IPS-NIHi7 (cell line): ENCODE results near the gene FLOT1.
"Not testable (repeated sequence)": the region's sequence is repeated elsewhere in the genome, so short reads cannot be mapped to it uniquely, and the experiment has no call there.

ENCODE experiments used
- DNase-seq: peaks from one replicate; pipeline ENCODE4 v3.0.0; 2012; ENCODE audit warnings: mixed read lengths; ENCODE audit errors: extremely low spot score

The FLOT1 gene

GRCh38 chr6:30767158-30767943 is 24.9 kb upstream of the FLOT1 start:
- no peak for DNase-seq

GRCh38 chr6:30766461-30767157 is 24.1 kb upstream of the FLOT1 start:
- no peak for DNase-seq

- DNase-seq = not testable (repeated sequence)
Observed at GRCh38 chr6:30765495-30765894, 23.0 kb upstream of the FLOT1 start.

GRCh38 chr6:30764490-30765043 is 22.1 kb upstream of the FLOT1 start:
- not testable (repeated sequence) for DNase-seq

- no peak for DNase-seq
Observed at GRCh38 chr6:30763618-30764489, 21.4 kb upstream of the FLOT1 start.

- no peak for DNase-seq
Observed at GRCh38 chr6:30763155-30763617, 20.7 kb upstream of the FLOT1 start.

- no peak for DNase-seq
Observed at GRCh38 chr6:30761791-30762429, 19.4 kb upstream of the FLOT1 start.

GRCh38 chr6:30760549-30760948 is 18.1 kb upstream of the FLOT1 start:
- no peak for DNase-seq

GRCh38 chr6:30759575-30760239 is 17.2 kb upstream of the FLOT1 start:
- no peak for DNase-seq

GRCh38 chr6:30757261-30757904 is 14.9 kb upstream of the FLOT1 start:
- no peak for DNase-seq

GRCh38 chr6:30756405-30757003 is 14.0 kb upstream of the FLOT1 start:
- not testable (repeated sequence) for DNase-seq

- DNase-seq = no peak
Observed at GRCh38 chr6:30754631-30755030, 12.1 kb upstream of the FLOT1 start.

GRCh38 chr6:30752157-30752927 is 9.9 kb upstream of the FLOT1 start:
- no peak for DNase-seq

- no peak for DNase-seq
Observed at GRCh38 chr6:30750379-30750668, 7.8 kb upstream of the FLOT1 start.

GRCh38 chr6:30749554-30750378 is 7.3 kb upstream of the FLOT1 start:
- no peak for DNase-seq

GRCh38 chr6:30748851-30749540 is 6.5 kb upstream of the FLOT1 start:
- DNase-seq = no peak

- DNase-seq = no peak
Observed at GRCh38 chr6:30747902-30748769, 5.6 kb upstream of the FLOT1 start.
